GM21367 (cell line): ENCODE data around the gene SLC39A7.

Experiments
- ATAC-seq: cut with Tn5 transposase; IDR thresholded peaks from one replicate; pipeline ENCODE4 v1.9.1; 2021; ENCODE audit not compliant: unreplicated experiment

SLC39A7 gene

DNA sequence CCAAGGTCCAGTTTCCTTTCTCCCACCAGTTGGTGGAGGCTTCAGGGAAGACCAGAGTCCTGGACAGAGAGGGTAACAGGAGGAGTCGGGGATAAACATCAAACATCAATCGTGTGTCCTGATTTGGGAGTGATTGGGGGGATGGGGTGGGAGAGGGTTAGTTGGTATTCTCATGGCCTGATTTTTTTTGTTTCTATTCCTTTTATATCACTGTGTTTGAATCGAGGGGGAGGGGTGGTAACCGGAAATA lies 3.4 kb downstream of the SLC39A7 start:
- ATAC-seq: no peak

- ATAC-seq: peak; percentile 34
These were observed 3.9 kb downstream of the SLC39A7 start, which contains the start of gene HSD17B8 for GRCh38 chr6:33204415-33205190. Gene HSD17B8, plus strand, starts transcription at chr6:33204655. Its CDS starts 14 bp downstream, at chr6:33204669.

DNA sequence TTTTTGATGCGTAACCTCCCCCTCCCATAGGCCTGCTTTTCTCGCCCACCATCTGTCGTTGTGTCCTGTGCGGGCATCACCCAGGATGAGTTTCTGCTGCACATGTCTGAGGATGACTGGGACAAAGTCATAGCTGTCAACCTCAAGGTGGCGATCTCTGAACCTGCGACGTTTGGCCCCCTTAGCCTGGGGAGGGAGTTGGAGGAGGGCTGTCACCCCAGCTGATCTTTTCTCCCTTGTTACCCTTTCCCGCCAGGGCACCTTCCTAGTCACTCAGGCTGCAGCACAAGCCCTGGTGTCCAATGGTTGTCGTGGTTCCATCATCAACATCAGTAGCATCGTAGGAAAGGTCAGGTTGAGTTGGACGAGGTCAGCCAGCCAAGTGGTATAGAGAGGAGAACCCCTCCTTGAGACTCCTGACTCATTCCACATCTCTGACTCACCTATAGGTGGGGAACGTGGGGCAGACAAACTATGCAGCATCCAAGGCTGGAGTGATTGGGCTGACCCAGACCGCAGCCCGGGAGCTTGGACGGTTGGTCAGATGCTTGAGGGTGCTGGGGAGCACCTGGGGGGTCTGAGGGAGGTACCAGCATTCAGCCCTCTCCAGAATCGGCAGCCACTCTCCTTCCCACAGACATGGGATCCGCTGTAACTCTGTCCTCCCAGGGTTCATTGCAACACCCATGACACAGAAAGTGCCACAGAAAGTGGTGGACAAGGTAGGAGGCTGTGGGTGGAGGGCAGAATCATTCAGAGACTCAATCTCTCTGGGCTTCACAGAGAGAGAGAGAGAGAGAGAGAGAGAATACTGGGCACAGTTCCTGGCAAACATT lies 4.7 kb downstream of the SLC39A7 start:
- no peak for ATAC-seq

DNA sequence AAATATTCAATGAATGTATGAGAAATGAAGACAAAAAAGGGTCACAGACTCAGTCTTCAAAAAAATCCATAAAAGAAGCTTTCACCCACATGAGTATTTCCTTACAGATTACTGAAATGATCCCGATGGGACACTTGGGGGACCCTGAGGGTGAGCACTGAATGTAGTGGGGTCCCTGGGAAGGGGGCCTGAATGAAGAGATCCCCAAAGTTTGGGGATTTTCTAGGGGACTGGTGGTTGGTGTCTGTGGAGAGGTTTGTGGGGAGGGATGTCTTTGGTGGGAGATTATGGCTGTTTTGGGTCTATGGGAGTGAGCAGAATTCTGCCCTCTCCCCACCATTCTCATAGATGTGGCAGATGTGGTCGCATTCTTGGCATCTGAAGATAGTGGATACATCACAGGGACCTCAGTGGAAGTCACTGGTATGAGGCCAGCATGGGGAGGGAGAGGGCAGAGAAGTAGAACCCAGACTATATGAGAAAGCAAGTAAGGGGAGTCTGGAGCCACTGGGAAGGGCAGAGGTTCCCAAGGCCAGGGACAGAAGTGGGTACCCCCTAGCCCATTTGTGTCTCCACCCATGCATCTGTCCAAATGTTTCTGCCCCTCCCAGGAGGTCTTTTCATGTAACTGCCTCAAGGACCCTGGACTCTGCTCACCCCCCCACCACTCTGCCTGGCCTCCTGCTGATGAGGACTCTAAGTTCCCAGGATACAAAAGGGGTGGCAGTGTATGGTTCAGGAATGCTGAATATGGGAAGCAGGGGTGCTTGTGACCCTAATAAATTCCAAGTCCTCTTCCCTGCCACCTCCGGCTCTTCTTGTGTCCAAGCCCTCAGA lies 5.6 kb downstream of the SLC39A7 start:
- ATAC-seq: no peak

GRCh38 chr6:33206864-33207551 lies 6.3 kb downstream of the SLC39A7 start:
- no peak for ATAC-seq

DNA sequence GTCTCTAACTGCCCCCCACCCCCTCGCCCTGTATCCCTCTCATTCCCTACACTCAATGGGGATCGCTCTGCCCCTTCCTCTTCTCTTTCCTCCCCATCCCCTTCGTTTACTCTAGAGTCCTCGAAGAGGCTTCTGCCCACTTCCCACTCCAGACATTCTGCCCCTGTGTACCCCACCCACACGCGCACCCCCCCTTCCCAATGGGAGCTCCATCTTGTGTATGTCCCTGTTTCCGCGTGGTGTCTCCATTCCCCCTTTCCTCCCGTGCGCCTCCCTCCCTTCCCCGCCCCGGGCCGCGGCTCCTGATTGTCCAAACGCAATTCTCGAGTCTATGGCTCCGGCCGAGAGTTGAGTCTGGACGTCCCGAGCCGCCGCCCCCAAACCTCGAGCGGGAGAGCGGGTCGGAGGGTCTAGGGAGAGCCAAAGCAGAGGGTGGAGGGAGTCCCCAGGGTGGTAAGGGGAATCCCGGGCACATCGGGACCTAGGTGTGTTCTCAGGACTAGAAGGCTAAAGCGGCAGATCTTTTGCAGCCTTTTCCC lies 7.0 kb downstream of the SLC39A7 start:
- ATAC-seq: no peak

- no peak for ATAC-seq
These were observed 7.7 kb downstream of the SLC39A7 start, which contains the start of gene RING1 for GRCh38 chr6:33208091-33208967. Gene RING1, plus strand, starts transcription at chr6:33208500. Its CDS starts 323 bp downstream, at chr6:33208823.

DNA sequence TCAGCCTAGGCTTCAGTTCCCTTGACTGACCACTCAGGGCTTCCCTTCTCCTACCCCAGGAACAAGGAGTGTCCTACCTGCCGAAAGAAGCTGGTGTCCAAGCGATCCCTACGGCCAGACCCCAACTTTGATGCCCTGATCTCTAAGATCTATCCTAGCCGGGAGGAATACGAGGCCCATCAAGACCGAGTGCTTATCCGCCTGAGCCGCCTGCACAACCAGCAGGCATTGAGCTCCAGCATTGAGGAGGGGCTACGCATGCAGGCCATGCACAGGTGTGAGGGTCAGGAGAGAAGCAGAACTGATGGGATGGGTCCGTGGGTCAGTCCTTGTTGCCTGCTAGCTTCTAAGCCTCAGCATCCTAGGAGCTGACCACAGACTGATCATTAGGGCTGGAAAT lies 9.2 kb downstream of the SLC39A7 start:
- ATAC-seq: no peak

GRCh38 chr6:33211136-33211535 lies 10.5 kb downstream of the SLC39A7 start:
- ATAC-seq: no peak

GRCh38 chr6:33211666-33212422 lies 11.2 kb downstream of the SLC39A7 start:
- ATAC-seq: no peak

DNA sequence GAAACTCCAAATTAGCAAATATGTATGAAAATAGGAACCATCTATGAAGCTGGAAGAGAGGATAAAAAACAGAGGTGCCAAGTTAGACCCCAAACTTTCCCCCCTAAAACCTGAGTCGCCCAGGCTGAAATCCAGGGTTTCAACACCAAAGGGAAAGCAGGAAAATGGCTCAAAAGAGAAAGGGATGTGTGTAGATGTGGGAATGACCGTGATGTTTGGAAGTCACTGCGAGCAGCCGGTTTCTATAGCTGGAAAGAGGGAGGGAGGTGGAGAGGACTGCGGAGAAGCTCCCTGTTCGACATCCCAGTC lies 12.1 kb downstream of the SLC39A7 start:
- ATAC-seq: no peak

DNA sequence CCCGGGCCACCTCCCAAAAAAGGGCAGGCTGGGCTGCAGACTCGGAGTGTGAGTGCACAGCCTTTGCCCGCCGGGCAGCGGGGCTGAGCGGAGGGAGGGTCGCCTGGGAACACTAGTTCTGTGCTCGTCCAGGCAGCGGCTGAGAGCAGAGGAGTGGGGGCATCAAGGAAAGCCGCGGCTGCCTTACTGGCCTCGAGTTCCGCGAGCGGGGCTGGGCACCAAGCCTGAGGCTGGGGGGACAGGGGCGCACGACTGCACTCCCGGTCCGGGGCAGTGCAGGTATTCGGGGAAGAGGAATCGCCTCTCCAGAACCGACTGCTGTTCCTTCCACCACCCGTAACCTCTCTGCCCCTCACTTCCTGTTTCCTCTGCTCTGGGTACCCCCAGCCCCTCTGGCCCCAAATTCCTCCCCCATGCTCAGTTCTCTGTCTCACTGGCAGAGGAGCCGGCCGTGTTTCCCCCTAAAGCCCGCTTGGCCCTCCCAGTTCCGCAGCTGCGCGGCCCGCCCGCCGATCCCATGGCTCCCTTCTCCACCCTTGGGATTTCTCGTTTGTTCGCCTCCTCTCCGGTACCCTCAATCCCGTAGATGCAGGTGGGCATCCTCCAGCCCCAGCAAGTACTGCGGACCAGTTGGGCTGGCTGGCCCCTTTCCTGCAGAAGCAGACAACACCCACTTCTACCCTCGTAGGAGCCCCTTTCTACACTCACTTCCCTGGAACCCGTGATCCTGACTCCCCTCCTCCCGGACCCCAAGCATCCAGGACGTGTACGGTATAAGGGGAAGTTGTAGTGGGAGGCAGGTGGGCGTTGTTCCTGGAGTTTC lies 12.7 kb downstream of the SLC39A7 start:
- no peak for ATAC-seq

GRCh38 chr6:33213989-33214335 lies 13.3 kb downstream of the SLC39A7 start:
- ATAC-seq: no peak

DNA sequence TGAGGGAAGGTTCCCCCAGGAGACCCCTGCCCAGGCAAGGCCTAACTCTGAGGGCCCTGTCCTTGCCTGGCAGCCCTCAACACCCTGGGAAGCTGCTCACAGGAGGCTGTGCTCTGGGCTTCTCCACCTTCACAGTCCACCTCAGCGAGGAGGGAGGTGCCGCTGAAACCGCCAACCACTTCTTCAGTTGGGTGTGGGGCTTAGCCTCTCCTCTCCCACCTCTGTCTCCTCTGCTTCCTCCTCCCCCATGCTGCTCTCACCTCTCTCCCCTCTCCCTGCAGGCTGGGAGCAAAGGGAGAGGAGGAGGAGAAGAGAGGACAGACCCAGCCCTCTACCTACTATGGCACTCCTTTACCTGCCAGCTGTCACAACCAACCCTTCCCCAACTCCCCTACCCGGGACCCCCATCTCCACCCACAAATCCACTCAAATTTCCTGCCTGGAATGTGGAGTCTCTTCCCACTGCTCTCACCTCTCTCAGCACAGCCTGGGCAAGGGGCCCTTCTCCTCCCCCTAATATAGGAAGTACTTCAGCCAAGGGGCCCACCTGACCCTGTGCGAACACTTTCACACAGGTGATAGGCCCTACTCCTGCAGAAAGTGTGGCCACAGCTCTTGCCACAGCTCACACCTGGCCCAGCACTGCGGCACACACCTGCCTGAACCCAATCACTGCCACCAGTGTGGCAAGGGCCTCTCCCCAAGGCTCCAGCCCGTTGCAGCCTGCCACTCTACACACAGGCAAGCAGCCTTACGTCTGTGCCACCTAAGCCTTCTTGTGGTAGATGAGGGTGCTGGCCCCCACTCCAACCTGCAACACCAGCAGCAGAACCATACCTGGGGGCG lies 14.8 kb downstream of the SLC39A7 start:
- no peak for ATAC-seq

DNA sequence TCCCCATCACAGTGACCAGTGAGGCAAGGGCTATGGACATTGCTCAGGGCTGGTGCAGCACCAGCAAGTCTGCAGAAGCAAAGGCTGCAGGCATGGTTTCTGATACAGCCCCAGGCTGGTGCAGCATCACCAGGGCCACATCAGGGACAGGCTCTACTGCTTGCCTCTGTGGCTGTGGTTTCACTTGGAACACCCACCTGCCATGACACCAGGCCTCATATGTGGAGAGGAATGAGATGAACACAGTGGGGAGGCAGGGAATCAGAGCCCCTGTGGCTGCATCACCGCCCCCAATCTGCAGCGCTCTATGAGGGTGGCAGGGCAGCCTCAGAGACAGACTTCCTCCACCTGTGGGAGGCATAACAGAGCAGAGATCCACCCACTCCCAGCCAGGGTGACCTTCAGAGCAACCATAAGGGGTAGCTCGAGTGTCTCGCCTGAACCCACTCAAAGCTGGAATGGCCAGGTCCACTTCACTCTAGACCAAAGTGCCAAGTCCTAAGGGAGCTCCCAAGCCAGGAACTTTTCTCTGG lies 15.5 kb downstream of the SLC39A7 start:
- ATAC-seq: no peak

- ATAC-seq: no peak
These were observed 16.6 kb downstream of the SLC39A7 start for GRCh38 chr6:33217246-33217645.

GRCh38 chr6:33217681-33218080 lies 17.0 kb downstream of the SLC39A7 start:
- ATAC-seq: no peak
